Endothelial cell of umbilical vein (primary cell): ENCODE data around the gene GDNF. TPM values are rescaled to one million over a fixed set of nuclear protein-coding genes. Genes with fewer than 3 reads are reported as not detected.

Source experiments
- BruUV-seq: library from RNA; stranded (reverse); fragments of 400-500 nt; replicated peaks from 2 replicates; lab custom pipeline; 2021; lab: Mats Ljungman, UMichigan
- CTCF ChIA-PET: fragments of 300-600, 350-600 bp; sonication (Branson Sonifier 250); formaldehyde crosslinking; loops from one replicate; lab custom pipeline; 2021; ENCODE audit warnings: antibody characterized with exemption, inconsistent platforms; lab: Charles Lee
- POLR2A ChIA-PET: fragments of 300-600, 350-600 bp; sonication (Branson Sonifier 250); formaldehyde crosslinking; loops from one replicate; lab custom pipeline; 2021; ENCODE audit warnings: antibody characterized with exemption, inconsistent platforms; lab: Charles Lee
- DNase-seq: peaks from one replicate; pipeline ENCODE4 v3.0.0-alpha.2; 2011; ENCODE audit warnings: low read depth, low spot score
- FAIRE-seq: peaks from 2 replicates; lab custom pipeline; 2011; peaks lifted over from hg19 to GRCh38; lab: Jason Lieb, UNC
- H2AFZ ChIP-seq: 2 replicates; pipeline ENCODE4 v1.6.0; 2012; ENCODE audit warnings: low read depth, low read length, control low read depth, inconsistent platforms
- H3K27ac ChIP-seq: 2 replicates; pipeline ENCODE4 v1.5.1; 2011; ENCODE audit warnings: low read depth, mild to moderate bottlenecking, control low read depth, low read length, moderate library complexity; ENCODE audit not compliant: insufficient read depth
- H3K27me3 ChIP-seq, 2 experiments: 2 replicates each; pipeline versions ENCODE4 v1.6.0 to v1.6.1; 2011; ENCODE audit warnings: low read length in 2 of 2, mixed read lengths in 1 of 2; ENCODE audit not compliant: control insufficient read depth in 2 of 2, insufficient read depth in 2 of 2
- H3K36me3 ChIP-seq, 2 experiments: 2 replicates in 1 of 2; 3 replicates in 1 of 2; pipeline ENCODE4 v1.5.1; 2011; ENCODE audit warnings: low read length in 2 of 2, mild to moderate bottlenecking in 1 of 2, moderate library complexity in 1 of 2; ENCODE audit not compliant: control insufficient read depth in 2 of 2, insufficient read depth in 2 of 2; ENCODE audit errors: extremely low read depth in 1 of 2
- H3K4me1 ChIP-seq: 3 replicates; pipeline ENCODE4 v1.5.1; 2011; ENCODE audit warnings: mild to moderate bottlenecking, low read length; ENCODE audit not compliant: control insufficient read depth, insufficient read depth; ENCODE audit errors: extremely low read depth
- H3K4me2 ChIP-seq: 2 replicates; pipeline ENCODE4 v1.6.1; 2011; ENCODE audit warnings: low read length, control low read depth, mixed read lengths; ENCODE audit not compliant: insufficient read depth
- H3K4me3 ChIP-seq, 3 experiments: fragments of 200-600 bp in 1 of 3; sonication (generic), shearing (Covaris generic) in 1 of 3; replicated peaks in 1 of 3; 2 replicates each; pipeline ENCODE4 v1.5.1; 2011 to 2016; ENCODE audit warnings: control low read depth in 3 of 3, low read length in 3 of 3, mild to moderate bottlenecking in 2 of 3, inconsistent platforms in 1 of 3, low read depth in 1 of 3, moderate library complexity in 1 of 3; ENCODE audit not compliant: insufficient read depth in 1 of 3
- H3K79me2 ChIP-seq: 2 replicates; pipeline ENCODE4 v1.6.0; 2012; ENCODE audit warnings: low read length, inconsistent platforms; ENCODE audit not compliant: control insufficient read depth, insufficient read depth
- H3K9ac ChIP-seq: replicated peaks from 2 replicates; pipeline ENCODE3; 2011; ENCODE audit warnings: low read length, control low read depth; ENCODE audit not compliant: insufficient read depth; ENCODE audit errors: extremely low read depth
- H3K9me1 ChIP-seq: replicated peaks from 3 replicates; pipeline ENCODE4 v1.6.0; 2011; ENCODE audit warnings: mild to moderate bottlenecking, low read length; ENCODE audit not compliant: control insufficient read depth, insufficient read depth; ENCODE audit errors: extremely low read depth
- H3K9me3 ChIP-seq: replicated peaks from 2 replicates; pipeline ENCODE4 v1.5.1; 2012; ENCODE audit warnings: low read length, inconsistent platforms; ENCODE audit not compliant: control insufficient read depth, insufficient read depth
- H4K20me1 ChIP-seq: replicated peaks from 2 replicates; pipeline ENCODE3; 2011; ENCODE audit warnings: mild to moderate bottlenecking, low read length; ENCODE audit not compliant: control insufficient read depth, insufficient read depth; ENCODE audit errors: extremely low read depth
- CTCF ChIP-seq, 2 donors: IDR thresholded peaks; 1 replicate in 1 of 2; 2 replicates in 1 of 2; pipeline ENCODE4 v1.5.1; 2011; ENCODE audit warnings: low read length in 2 of 2, mild to moderate bottlenecking in 2 of 2, moderate library complexity in 2 of 2, control low read depth in 1 of 2, inconsistent platforms in 1 of 2, low read depth in 1 of 2; ENCODE audit not compliant: insufficient read depth in 1 of 2; ENCODE audit errors: extremely low read depth in 1 of 2
- EZH2 ChIP-seq: IDR thresholded peaks from 2 replicates; pipeline ENCODE4 v1.6.1; 2012; ENCODE audit warnings: borderline replicate concordance, low read depth, mild to moderate bottlenecking, moderate library complexity, low read length, inconsistent platforms; ENCODE audit not compliant: severe bottlenecking
- FOS ChIP-seq: IDR thresholded peaks from 2 replicates; pipeline ENCODE4 v1.6.1; 2011; ENCODE audit warnings: mild to moderate bottlenecking, low read length, moderate library complexity, borderline replicate concordance; ENCODE audit not compliant: insufficient read depth
- GATA2 ChIP-seq: IDR thresholded peaks from 2 replicates; pipeline ENCODE4 v1.7.0; 2011; ENCODE audit warnings: low read depth, mild to moderate bottlenecking, moderate library complexity, mixed read lengths, low read length; ENCODE audit not compliant: insufficient read length, insufficient read depth
- JUN ChIP-seq: IDR thresholded peaks from 2 replicates; pipeline ENCODE4 v1.6.1; 2011; ENCODE audit warnings: borderline replicate concordance, low read depth; ENCODE audit not compliant: insufficient read length, insufficient read depth
- MAX ChIP-seq: IDR thresholded peaks from 2 replicates; pipeline ENCODE4 v1.6.1; 2011; ENCODE audit not compliant: insufficient read depth, insufficient read length
- MYC ChIP-seq: IDR thresholded peaks from one replicate; pipeline ENCODE4 v1.6.1; 2011; ENCODE audit warnings: mild to moderate bottlenecking, low read depth, low read length
- POLR2A ChIP-seq: IDR thresholded peaks from 2 replicates; pipeline ENCODE4 v1.6.1; 2012; ENCODE audit warnings: low read depth, mild to moderate bottlenecking, control low read depth, low read length
- POLR2AphosphoS5 ChIP-seq: IDR thresholded peaks from 2 replicates; pipeline ENCODE4 v1.6.1; 2012; ENCODE audit warnings: low read depth, mild to moderate bottlenecking, control low read depth, low read length, moderate library complexity; ENCODE audit not compliant: insufficient read depth
- dilution Hi-C: fragments of 300-500 bp; cut with MboI; formaldehyde crosslinking; loops from one replicate; pipeline ENCODE4 v1.15.0; 2019; ENCODE audit warnings: low sequenced_read_pairs; ENCODE audit not compliant: extremely low pct_ligation_motif_present
- intact Hi-C: fragments of 100-400 bp; cut with micrococcal nuclease; formaldehyde crosslinking; loops from one replicate; pipeline ENCODE4 v1.10.0; 2022
- polyA plus RNA-seq, 4 experiments: library from polyadenylated mRNA; depleted of rRNA in 3 of 4; stranded (reverse) in 3 of 4; unstranded in 1 of 4; fragments of >200 nt; gene quantifications; 2 replicates each; pipeline versions ENCODE4 v1.2.1 to v1.2.3, GENCODE V29; 2011 to 2012; ENCODE audit warnings: missing spikeins in 1 of 4
- total RNA-seq: library from RNA; stranded (reverse); gene quantifications from 2 replicates; pipeline ENCODE4 v1.2.3, GENCODE V29; 2021

The GDNF gene
- total and polyA plus RNA-seq, 2 donors (not counting 3 experiments of a cell fraction or from before 2014, with no cell fraction given), result not detected

- peaks cover 70 to 85% of the 10 kb centered on the region in 2 experiments for H3K27me3 ChIP-seq
- intact Hi-C loops, result no loop called here
- peak; percentile 22 for DNase-seq
- H3K9ac ChIP-seq, result no peak overlapping the region
- no peaks in the 10 kb centered on the region for H3K36me3 ChIP-seq
- ChIA-PET CTCF (interaction anchor here (1.0 to 1.9 kb wide), 5 partner anchors 9 to 427 kb away, joined by 3 to 8 read pairs (median 5); no protein-coding TSS in a partner anchor), POLR2A (no interaction called here)
- no peak for TF ChIP-seq POLR2AphosphoS5
- no peak for TF ChIP-seq JUN
- peak in 1 of 2 donors; percentile 24 for TF ChIP-seq CTCF (IDR thresholded peaks at IDR 0.05; ENCODE audit: extremely low read depth in 1 of 2, insufficient read depth in 1 of 2, low read depth in 1 of 2, low read length in 2 of 2)
- TF ChIP-seq POLR2A, result no peak
- no peak for TF ChIP-seq MAX
- no peak for TF ChIP-seq MYC
- peak; percentile 6 for TF ChIP-seq EZH2
- TF ChIP-seq FOS, result no peak
- TF ChIP-seq GATA2, result no peak
- H3K4me2 ChIP-seq, result peak overlapping the region; percentile 20
- peaks cover 24% of the 10 kb centered on the region for H3K4me1 ChIP-seq
- no peaks in the 10 kb centered on the region for H3K79me2 ChIP-seq
- no TSS peak for BruUV-seq
- dilution Hi-C loops, result no loop called here
- H3K9me3 ChIP-seq, result no peaks in the 10 kb centered on the region
- H3K27ac ChIP-seq, result no peak overlapping the region
- no peaks in the 10 kb centered on the region for H3K9me1 ChIP-seq
- H2AFZ ChIP-seq, result peak overlapping the region; percentile 56
- no peaks in the 10 kb centered on the region for H4K20me1 ChIP-seq
- FAIRE-seq, result no peak
- H3K4me3 ChIP-seq, result peak overlapping the region in 2 of 3 experiments; percentile 21 to 34
Observed at GRCh38 chr5:37840053-37841034, 503 bp upstream of the GDNF start.
